ENCODE results near the gene HLCS. TPM values are rescaled to one million over a fixed set of nuclear protein-coding genes. Genes with fewer than 3 reads are reported as not detected.
"Not testable (repeated sequence)": the region's sequence is repeated elsewhere in the genome, so short reads cannot be mapped to it uniquely, and the experiment has no call there.

The HLCS gene
- total RNA-seq, 1 donor from 2014 or later, result 34.9 TPM

GRCh38 chr21:36850372-36850771, 116.1 kb downstream of the HLCS start:
- DNase-seq (ENCODE audit: low spot score), result no peak

- DNase-seq (ENCODE audit: low spot score), result peak; percentile 57
Observed at GRCh38 chr21:36849461-36850105, 116.9 kb downstream of the HLCS start.

GRCh38 chr21:36848730-36849274, 117.7 kb downstream of the HLCS start:
- DNase-seq (ENCODE audit: low spot score), result no peak

- peak; percentile 84 for DNase-seq (ENCODE audit: low spot score)
Observed at GRCh38 chr21:36847189-36847588, 119.3 kb downstream of the HLCS start.

GRCh38 chr21:36846631-36847030, 119.8 kb downstream of the HLCS start:
- DNase-seq (ENCODE audit: low spot score), result peak; percentile 41

- no peak for DNase-seq (ENCODE audit: low spot score)
Observed at GRCh38 chr21:36845790-36846189, 120.7 kb downstream of the HLCS start.

- DNase-seq (ENCODE audit: low spot score), result no peak
Observed at GRCh38 chr21:36845070-36845469, 121.4 kb downstream of the HLCS start.

- DNase-seq (ENCODE audit: low spot score), result no peak
Observed at GRCh38 chr21:36841866-36842265, 124.6 kb downstream of the HLCS start.

- no peak for DNase-seq (ENCODE audit: low spot score)
Observed at GRCh38 chr21:36839735-36840134, 126.7 kb downstream of the HLCS start.

- no peak for DNase-seq (ENCODE audit: low spot score)
Observed at GRCh38 chr21:36839123-36839522, 127.3 kb downstream of the HLCS start.

- DNase-seq (ENCODE audit: low spot score), result peak; percentile 91
Observed at GRCh38 chr21:36835383-36835795, 131.1 kb downstream of the HLCS start.

GRCh38 chr21:36834192-36834591, 132.3 kb downstream of the HLCS start:
- DNase-seq (ENCODE audit: low spot score), result no peak

- peak; percentile 53 for DNase-seq (ENCODE audit: low spot score)
Observed at GRCh38 chr21:36830100-36830499, 136.4 kb downstream of the HLCS start.

GRCh38 chr21:36828891-36829515, 137.5 kb downstream of the HLCS start:
- no peak for DNase-seq (ENCODE audit: low spot score)

GRCh38 chr21:36828208-36828607, 138.3 kb downstream of the HLCS start:
- no peak for DNase-seq (ENCODE audit: low spot score)

GRCh38 chr21:36825658-36826057, 140.8 kb downstream of the HLCS start:
- no peak for DNase-seq (ENCODE audit: low spot score)

- DNase-seq (ENCODE audit: low spot score), result no peak
Observed at GRCh38 chr21:36821032-36821299, 145.5 kb downstream of the HLCS start.

GRCh38 chr21:36820176-36821031, 146.1 kb downstream of the HLCS start:
- no peak for DNase-seq (ENCODE audit: low spot score)

- DNase-seq (ENCODE audit: low spot score), result no peak
Observed at GRCh38 chr21:36817732-36818450, 148.6 kb downstream of the HLCS start.

- peak; percentile 27 for DNase-seq (ENCODE audit: low spot score)
Observed at GRCh38 chr21:36816561-36817130, 149.8 kb downstream of the HLCS start.

- not testable (repeated sequence) for DNase-seq (ENCODE audit: low spot score)
Observed at GRCh38 chr21:36816026-36816425, 150.4 kb downstream of the HLCS start.
